ENCODE measurements around the gene MYO10.

DNA sequence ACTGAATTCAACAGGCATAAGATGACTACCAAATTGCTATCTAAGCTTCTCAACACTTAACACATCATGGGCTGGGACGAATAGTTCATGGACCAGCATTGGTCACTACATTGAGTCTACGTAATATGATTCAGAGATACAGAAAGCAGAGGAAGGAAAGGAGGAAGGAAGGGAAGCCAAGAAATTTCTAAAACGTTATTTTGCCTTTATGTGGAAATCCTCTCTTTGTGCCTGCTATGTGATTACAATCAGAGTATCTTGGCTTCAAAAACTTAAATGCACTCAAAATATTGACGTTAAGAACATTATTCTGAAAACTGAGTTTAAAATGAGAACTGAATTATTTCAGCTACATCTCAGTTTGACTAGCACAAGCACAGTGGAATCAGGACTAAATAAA lies 231.1 kb downstream of the MYO10 start:
- TF ChIP-seq POLR2AphosphoS5 (IDR thresholded peaks at IDR 0.05; ENCODE audit: low read depth, low read length), result no peak
- TF ChIP-seq POLR2A (IDR thresholded peaks at IDR 0.05; ENCODE audit: low read depth, low read length), result no peak
- TF ChIP-seq POU2F2 (IDR thresholded peaks at IDR 0.05; ENCODE audit: low read depth, low read length), result no peak
- no peak for TF ChIP-seq TAF1 (IDR thresholded peaks at IDR 0.05; ENCODE audit: low read depth, low read length)
- no peak for TF ChIP-seq PAX5 (IDR thresholded peaks at IDR 0.05; ENCODE audit: insufficient read depth, low read length, severe bottlenecking)
